GM12892 (cell line): ENCODE data around the gene NR3C1.

Experiments
- POLR2A ChIP-seq: IDR thresholded peaks from 2 replicates; pipeline ENCODE4 v1.6.1; 2011; ENCODE audit warnings: low read depth, low read length, control low read depth
- POLR2AphosphoS5 ChIP-seq: IDR thresholded peaks from 2 replicates; pipeline ENCODE4 v1.6.1; 2011; ENCODE audit warnings: low read depth, low read length, control low read depth
- TAF1 ChIP-seq: IDR thresholded peaks from 2 replicates; pipeline ENCODE4 v1.6.1; 2011; ENCODE audit warnings: low read depth, mild to moderate bottlenecking, control low read depth, low read length, borderline replicate concordance

GRCh38 chr5:143340891-143341685 lies 62.4 kb downstream of the NR3C1 start:
- TF ChIP-seq POLR2AphosphoS5: no peak
- TF ChIP-seq POLR2A: no peak
- no peak for TF ChIP-seq TAF1
